GM12878 (cell line): ENCODE data around the gene NLRP6. TPM values are rescaled to one million over a fixed set of nuclear protein-coding genes. Genes with fewer than 3 reads are reported as not detected.

Source experiments
- ATAC-seq: fragments of 200-7000 bp; cut with Tn5 transposase; 3 replicates; pipeline ENCODE4 v1.9.1; 2020; ENCODE audit warnings: mild to moderate bottlenecking, moderate library complexity
- BruUV-seq: library from RNA; stranded (reverse); fragments of 400-500 nt; replicated peaks from 2 replicates; lab custom pipeline; 2021; lab: Mats Ljungman, UMichigan
- CTCF ChIA-PET: fragments of 300-600 bp; sonication (Branson Sonifier 250); formaldehyde crosslinking; extraction: SDS; loops from one replicate; lab custom pipeline; 2021; ENCODE audit warnings: inconsistent platforms; lab: Yijun Ruan, JAX
- POLR2A ChIA-PET: fragments of 350-600 bp; formaldehyde crosslinking; extraction: SDS; loops from one replicate; lab custom pipeline; 2021; ENCODE audit warnings: inconsistent platforms; lab: Charles Lee
- RAD21 ChIA-PET: fragments of 300-600 bp; sonication (Branson Sonifier 250); formaldehyde crosslinking; loops from one replicate; lab custom pipeline; 2023; ENCODE audit warnings: antibody characterized with exemption; ENCODE audit not compliant: unreplicated experiment; lab: Charles Lee
- SMC1A ChIA-PET: fragments of 300-600 bp; sonication (Branson Sonifier 250); formaldehyde crosslinking; loops from one replicate; lab custom pipeline; 2023; ENCODE audit not compliant: unreplicated experiment, uncharacterized antibody; lab: Charles Lee
- DNase-seq: peaks from one replicate; pipeline ENCODE4 v3.0.0-alpha.2; 2011; ENCODE audit warnings: low read depth, low spot score
- FAIRE-seq: peaks from 3 replicates; lab custom pipeline; 2011; peaks lifted over from hg19 to GRCh38; lab: Jason Lieb, UNC
- H2AFZ ChIP-seq: 2 replicates; pipeline ENCODE4 v1.6.0; 2011; ENCODE audit warnings: low read depth, low read length, control low read depth; ENCODE audit not compliant: control insufficient read depth
- H3K27ac ChIP-seq: 2 replicates; pipeline ENCODE4 v1.5.1; 2011; ENCODE audit warnings: control low read depth; ENCODE audit not compliant: control insufficient read depth, insufficient read depth
- H3K27me3 ChIP-seq, 2 experiments: replicated peaks in 1 of 2; 2 replicates each; pipeline versions ENCODE4 v1.6.0 to v1.6.1; 2011; ENCODE audit warnings: low read length in 1 of 2; ENCODE audit not compliant: control insufficient read depth in 2 of 2, insufficient read depth in 2 of 2
- H3K36me3 ChIP-seq, 2 experiments: 2 replicates each; pipeline ENCODE4 v1.5.1; 2011; ENCODE audit warnings: low read length in 1 of 2; ENCODE audit not compliant: control insufficient read depth in 2 of 2, insufficient read depth in 2 of 2
- H3K4me1 ChIP-seq: 2 replicates; pipeline ENCODE4 v1.6.1; 2011; ENCODE audit warnings: mild to moderate bottlenecking, low read length, moderate library complexity, mixed read lengths; ENCODE audit not compliant: control insufficient read depth, insufficient read depth
- H3K4me2 ChIP-seq: 2 replicates; pipeline ENCODE4 v1.6.0; 2011; ENCODE audit warnings: control low read depth; ENCODE audit not compliant: control insufficient read depth, insufficient read depth
- H3K4me3 ChIP-seq: fragments of 200-600 bp; sonication (generic); 2 replicates; pipeline ENCODE4 v1.5.1; 2016
- H3K79me2 ChIP-seq: 2 replicates; pipeline ENCODE4 v1.6.0; 2011; ENCODE audit warnings: low read length; ENCODE audit not compliant: control insufficient read depth, insufficient read depth
- H3K9ac ChIP-seq: 2 replicates; pipeline ENCODE4 v1.8.0; 2011; ENCODE audit warnings: low read length, control low read depth, mixed read lengths; ENCODE audit not compliant: control insufficient read depth, insufficient read depth
- H3K9me3 ChIP-seq: replicated peaks from 3 replicates; pipeline ENCODE4 v1.5.1; 2011; ENCODE audit warnings: mild to moderate bottlenecking, low read length; ENCODE audit not compliant: control insufficient read depth, insufficient read depth
- H4K20me1 ChIP-seq: 2 replicates; pipeline ENCODE4 v1.6.0; 2011; ENCODE audit not compliant: control insufficient read depth, insufficient read depth
- BHLHE40 ChIP-seq, 2 experiments: fragments of 450-650 bp in 1 of 2; IDR thresholded peaks; 2 replicates each; pipeline ENCODE4 v1.6.1; 2011 to 2017; ENCODE audit warnings: low read depth in 2 of 2, borderline replicate concordance in 1 of 2, improper control_type of control experiment in 1 of 2, low read length in 1 of 2, mild to moderate bottlenecking in 1 of 2
- BMI1 ChIP-seq: fragments of 450-650 bp; IDR thresholded peaks from 2 replicates; pipeline ENCODE4 v1.6.1; 2016; ENCODE audit warnings: mild to moderate bottlenecking, moderate library complexity, borderline replicate concordance
- EED ChIP-seq: sonication (generic); IDR thresholded peaks from 2 replicates; pipeline ENCODE4 v1.6.1; 2016; ENCODE audit warnings: antibody characterized with exemption, low read depth
- GATAD2B ChIP-seq: fragments of 450-650 bp; conservative IDR thresholded peaks from 2 replicates; pipeline ENCODE4 v1.6.1; 2017; ENCODE audit warnings: low read depth, mild to moderate bottlenecking, moderate library complexity
- HDAC6 ChIP-seq: fragments of 200-600 bp; sonication (generic); IDR thresholded peaks from one replicate; pipeline ENCODE4 v1.8.0; 2017; ENCODE audit warnings: antibody characterized with exemption; ENCODE audit not compliant: unreplicated experiment
- RCOR1 ChIP-seq: conservative IDR thresholded peaks from 2 replicates; pipeline ENCODE4 v1.6.1; 2012; ENCODE audit warnings: low read depth, low read length, improper control_type of control experiment
- SPI1 ChIP-seq: IDR thresholded peaks from 2 replicates; pipeline ENCODE4 v1.6.1; 2011; ENCODE audit warnings: low read depth, mild to moderate bottlenecking, low read length, moderate library complexity, borderline replicate concordance; ENCODE audit not compliant: insufficient read depth
- WGBS: methylation state at CpG from one replicate; pipeline ENCODE4 v1.1.6; 2016; ENCODE audit warnings: low lambda C conversion rate; ENCODE audit not compliant: insufficient replicate concordance, insufficient coverage; ENCODE audit errors: missing lambda C conversion rate; 5-methylcytosine and 5-hydroxymethylcytosine counted together
- in situ Hi-C: fragments of 300-500 bp; cut with MboI; formaldehyde crosslinking; loops from 9 replicates; pipeline ENCODE4 v1.14.3; 2018; ENCODE audit warnings: mixed read lengths
- intact Hi-C: fragments of 100-400 bp; cut with micrococcal nuclease; formaldehyde crosslinking; loops from one replicate; pipeline ENCODE4 v1.14.2; 2022; ENCODE audit not compliant: unreplicated experiment
- polyA plus RNA-seq, 11 experiments: library from polyadenylated mRNA; depleted of rRNA in 4 of 11; unstranded in 6 of 11; stranded (reverse) in 5 of 11; fragments of >200 nt; fragmentation: Nextera tagmentation in 4 of 11; fragmentation: Illumina TruSeq in 1 of 11; extraction: Ambion mirVana in 4 of 11; extraction: Trizol in 1 of 11; gene quantifications; 1 replicate in 1 of 11; 2 replicates in 10 of 11; pipeline versions ENCODE4 v1.2.1 to v1.2.3, GENCODE V29; 2011 to 2016; ENCODE audit warnings: inconsistent platforms in 2 of 11, missing spikeins in 2 of 11, low read depth in 1 of 11
- total RNA-seq, 4 experiments: library from RNA; depleted of rRNA in 3 of 4; stranded (reverse); fragments of >200 nt in 3 of 4; fragmentation: Illumina TruSeq in 1 of 4; extraction: Trizol in 1 of 4; gene quantifications; 2 replicates each; pipeline versions ENCODE4 v1.2.1 to v1.2.3, GENCODE V29; 2013 to 2021
- TF ChIP-seq, protein P1 (sequence below): IDR thresholded peaks from 2 replicates; pipeline ENCODE4 v1.6.1; 2012; ENCODE audit warnings: low read depth, low read length, improper control_type of control experiment
- TF ChIP-seq, protein P2 (sequence below): fragments of 450-650 bp; conservative IDR thresholded peaks from 2 replicates; pipeline ENCODE4 v1.6.1; 2017; ENCODE audit warnings: mild to moderate bottlenecking, moderate library complexity
- TF ChIP-seq, protein P3 (sequence below): IDR thresholded peaks from 2 replicates; pipeline ENCODE4 v1.6.1; 2011; ENCODE audit warnings: low read depth, low read length, improper control_type of control experiment, borderline replicate concordance

NLRP6 gene
- total and polyA plus RNA-seq, 10 of the 15 experiments (the other 5 are each of a cell fraction or from before 2014, with no cell fraction given): 0.03 to 0.11 TPM; not detected in 8

DNA sequence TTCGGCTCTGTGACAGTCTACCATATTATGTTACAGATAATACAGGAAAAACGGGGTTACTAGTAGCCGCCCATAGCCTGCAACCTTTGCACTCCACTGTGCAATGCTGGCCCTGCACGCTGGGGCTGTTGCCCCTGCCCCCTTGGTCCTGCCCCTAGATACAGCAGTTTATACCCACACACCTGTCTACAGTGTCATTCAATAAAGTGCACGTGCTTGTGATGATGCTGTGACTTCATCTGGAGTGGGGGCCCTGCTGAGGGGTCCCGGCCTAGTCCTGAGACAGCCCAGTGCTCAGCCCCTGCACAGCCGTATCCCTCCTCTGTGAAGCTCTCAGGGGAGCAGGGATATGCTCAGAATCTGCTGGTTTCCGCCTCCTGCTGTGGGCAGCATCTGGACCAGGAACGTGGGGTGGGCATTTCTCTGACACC is 36.9 kb downstream of the NLRP6 start:
- no peaks in the 10 kb centered on the region for H4K20me1 ChIP-seq
- no peak for FAIRE-seq
- ATAC-seq: no peak
- peaks cover 66% of the 10 kb centered on the region for H3K79me2 ChIP-seq
- 14% methylated on average over 9 of the region's 9 CpGs for WGBS
- peak overlapping the region; percentile 97 for H3K4me2 ChIP-seq
- POLR2A ChIA-PET: interaction anchor here (0.9 to 4.5 kb wide), 6 partner anchors 9 to 58 kb away, joined by 3 to 45 read pairs (median 6); no protein-coding TSS in a partner anchor
- H3K4me1 ChIP-seq: peaks cover 15% of the 10 kb centered on the region
- H3K36me3 ChIP-seq: peaks cover 2 to 5% of the 10 kb centered on the region in 2 experiments; a peak in 3 of 4 replicates
- RAD21 ChIA-PET: interaction anchor here (1.1 to 4.5 kb wide), 5 partner anchors 12 to 108 kb away, joined by 3 to 46 read pairs (median 4); partner anchors contain the start of genes BET1L and RIC8A
- DNase-seq: no peak
- H2AFZ ChIP-seq: no peak overlapping the region
- CTCF ChIA-PET: interaction anchor here (1.0 to 3.7 kb wide), 4 partner anchors 13 to 108 kb away, joined by 3 to 43 read pairs (median 10); partner anchors contain the start of genes BET1L and RIC8A
- peak overlapping the region; percentile 87 for H3K4me3 ChIP-seq
- SMC1A ChIA-PET: interaction anchor here (1.0 to 4.0 kb wide), 4 partner anchors 9 to 39 kb away, joined by 3 to 42 read pairs (median 4); no protein-coding TSS in a partner anchor
- intact Hi-C loops: loop anchor here (2.0 kb wide), 1 partner anchor 16 kb away; no protein-coding TSS in a partner anchor
- H3K27ac ChIP-seq: peak overlapping the region; percentile 98
- H3K27me3 ChIP-seq: no peaks in the 10 kb centered on the region; a peak in 1 of 4 replicates
- in situ Hi-C loops: no loop called here
- no peaks in the 10 kb centered on the region for H3K9me3 ChIP-seq
- no TSS peak for BruUV-seq
- TF ChIP-seq, protein P1, sequence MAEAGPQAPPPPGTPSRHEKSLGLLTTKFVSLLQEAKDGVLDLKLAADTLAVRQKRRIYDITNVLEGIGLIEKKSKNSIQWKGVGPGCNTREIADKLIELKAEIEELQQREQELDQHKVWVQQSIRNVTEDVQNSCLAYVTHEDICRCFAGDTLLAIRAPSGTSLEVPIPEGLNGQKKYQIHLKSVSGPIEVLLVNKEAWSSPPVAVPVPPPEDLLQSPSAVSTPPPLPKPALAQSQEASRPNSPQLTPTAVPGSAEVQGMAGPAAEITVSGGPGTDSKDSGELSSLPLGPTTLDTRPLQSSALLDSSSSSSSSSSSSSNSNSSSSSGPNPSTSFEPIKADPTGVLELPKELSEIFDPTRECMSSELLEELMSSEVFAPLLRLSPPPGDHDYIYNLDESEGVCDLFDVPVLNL: no peak
- no peak for TF ChIP-seq SPI1
- TF ChIP-seq, protein P2, sequence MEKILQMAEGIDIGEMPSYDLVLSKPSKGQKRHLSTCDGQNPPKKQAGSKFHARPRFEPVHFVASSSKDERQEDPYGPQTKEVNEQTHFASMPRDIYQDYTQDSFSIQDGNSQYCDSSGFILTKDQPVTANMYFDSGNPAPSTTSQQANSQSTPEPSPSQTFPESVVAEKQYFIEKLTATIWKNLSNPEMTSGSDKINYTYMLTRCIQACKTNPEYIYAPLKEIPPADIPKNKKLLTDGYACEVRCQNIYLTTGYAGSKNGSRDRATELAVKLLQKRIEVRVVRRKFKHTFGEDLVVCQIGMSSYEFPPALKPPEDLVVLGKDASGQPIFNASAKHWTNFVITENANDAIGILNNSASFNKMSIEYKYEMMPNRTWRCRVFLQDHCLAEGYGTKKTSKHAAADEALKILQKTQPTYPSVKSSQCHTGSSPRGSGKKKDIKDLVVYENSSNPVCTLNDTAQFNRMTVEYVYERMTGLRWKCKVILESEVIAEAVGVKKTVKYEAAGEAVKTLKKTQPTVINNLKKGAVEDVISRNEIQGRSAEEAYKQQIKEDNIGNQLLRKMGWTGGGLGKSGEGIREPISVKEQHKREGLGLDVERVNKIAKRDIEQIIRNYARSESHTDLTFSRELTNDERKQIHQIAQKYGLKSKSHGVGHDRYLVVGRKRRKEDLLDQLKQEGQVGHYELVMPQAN: 0 out of 2 replicates have a peak, but pooled peaks have one; percentile 35
- TF ChIP-seq HDAC6: peak; percentile 53
- peak; percentile 45 to 72; a peak in 3 of 4 replicates for TF ChIP-seq BHLHE40 (IDR thresholded peaks at IDR 0.05; ENCODE audit: borderline replicate concordance in 1 of 2, low read depth in 2 of 2, low read length in 1 of 2)
- TF ChIP-seq GATAD2B: 0 out of 2 replicates have a peak, but pooled peaks have one; percentile 21
- TF ChIP-seq RCOR1: no peak
- TF ChIP-seq BMI1: no peak
- TF ChIP-seq EED: no peak
- TF ChIP-seq, protein P3, sequence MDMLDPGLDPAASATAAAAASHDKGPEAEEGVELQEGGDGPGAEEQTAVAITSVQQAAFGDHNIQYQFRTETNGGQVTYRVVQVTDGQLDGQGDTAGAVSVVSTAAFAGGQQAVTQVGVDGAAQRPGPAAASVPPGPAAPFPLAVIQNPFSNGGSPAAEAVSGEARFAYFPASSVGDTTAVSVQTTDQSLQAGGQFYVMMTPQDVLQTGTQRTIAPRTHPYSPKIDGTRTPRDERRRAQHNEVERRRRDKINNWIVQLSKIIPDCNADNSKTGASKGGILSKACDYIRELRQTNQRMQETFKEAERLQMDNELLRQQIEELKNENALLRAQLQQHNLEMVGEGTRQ: no peak
- H3K9ac ChIP-seq: peak overlapping the region; percentile 99
